MCF 10A (cell line): ENCODE data around the gene SLC18A3. TPM values are rescaled to one million over a fixed set of nuclear protein-coding genes. Genes with fewer than 3 reads are reported as not detected.

Experiments used
- BruUV-seq: library from RNA; stranded (reverse); fragments of 400-500 nt; replicated peaks from 2 replicates; lab custom pipeline; 2021; lab: Mats Ljungman, UMichigan
- CTCF ChIA-PET: fragments of 300-600 bp; sonication (Branson Sonifier 250); formaldehyde crosslinking; extraction: SDS; loops from one replicate; lab custom pipeline; 2021; ENCODE audit warnings: antibody characterized with exemption, inconsistent platforms; lab: Yijun Ruan, JAX
- POLR2A ChIA-PET: fragments of 300-600, 350-650 bp; sonication (Branson Sonifier 250); formaldehyde crosslinking; extraction: SDS; loops from one replicate; lab custom pipeline; 2020; ENCODE audit warnings: antibody characterized with exemption, inconsistent platforms; lab: Yijun Ruan, JAX
- DNase-seq: peaks from one replicate; pipeline ENCODE4 v3.0.0-alpha.2; 2018; ENCODE audit not compliant: unreplicated experiment
- H3K27ac Mint-ChIP-seq: one replicate; pipeline ENCODE4 v1.8.0; 2022; ENCODE audit warnings: mild to moderate bottlenecking, low read depth, mixed read lengths; ENCODE audit not compliant: unreplicated experiment
- H3K27me3 Mint-ChIP-seq: one replicate; pipeline ENCODE4 v1.8.0; 2022; ENCODE audit warnings: mixed read lengths; ENCODE audit not compliant: insufficient read depth, unreplicated experiment
- H3K36me3 Mint-ChIP-seq: one replicate; pipeline ENCODE4 v1.8.0; 2022; ENCODE audit warnings: mild to moderate bottlenecking, moderate library complexity, mixed read lengths; ENCODE audit not compliant: insufficient read depth, unreplicated experiment
- H3K4me1 Mint-ChIP-seq: one replicate; pipeline ENCODE4 v1.8.0; 2022; ENCODE audit warnings: mixed read lengths; ENCODE audit not compliant: insufficient read depth, unreplicated experiment
- H3K4me3 Mint-ChIP-seq: one replicate; pipeline ENCODE4 v1.8.0; 2022; ENCODE audit warnings: mild to moderate bottlenecking, moderate library complexity, mixed read lengths; ENCODE audit not compliant: unreplicated experiment
- H3K9me3 Mint-ChIP-seq: one replicate; pipeline ENCODE4 v1.8.0; 2022; ENCODE audit warnings: mixed read lengths; ENCODE audit not compliant: unreplicated experiment
- intact Hi-C: fragments of 100-400 bp; cut with micrococcal nuclease; formaldehyde crosslinking; loops from 2 replicates; pipeline ENCODE4 v1.14.1; 2022
- total RNA-seq: library from RNA; stranded (reverse); gene quantifications from 2 replicates; pipeline ENCODE4 v1.2.3, GENCODE V29; 2022
- TF ChIP-seq, protein P1 (sequence below): fragments of 200-600 bp; IDR thresholded peaks from one replicate; pipeline ENCODE4 v1.8.0; 2022; ENCODE audit warnings: antibody characterized with exemption, mild to moderate bottlenecking; ENCODE audit not compliant: unreplicated experiment

The SLC18A3 gene
- total RNA-seq, 1 experiment from 2014 or later, result not detected

DNA sequence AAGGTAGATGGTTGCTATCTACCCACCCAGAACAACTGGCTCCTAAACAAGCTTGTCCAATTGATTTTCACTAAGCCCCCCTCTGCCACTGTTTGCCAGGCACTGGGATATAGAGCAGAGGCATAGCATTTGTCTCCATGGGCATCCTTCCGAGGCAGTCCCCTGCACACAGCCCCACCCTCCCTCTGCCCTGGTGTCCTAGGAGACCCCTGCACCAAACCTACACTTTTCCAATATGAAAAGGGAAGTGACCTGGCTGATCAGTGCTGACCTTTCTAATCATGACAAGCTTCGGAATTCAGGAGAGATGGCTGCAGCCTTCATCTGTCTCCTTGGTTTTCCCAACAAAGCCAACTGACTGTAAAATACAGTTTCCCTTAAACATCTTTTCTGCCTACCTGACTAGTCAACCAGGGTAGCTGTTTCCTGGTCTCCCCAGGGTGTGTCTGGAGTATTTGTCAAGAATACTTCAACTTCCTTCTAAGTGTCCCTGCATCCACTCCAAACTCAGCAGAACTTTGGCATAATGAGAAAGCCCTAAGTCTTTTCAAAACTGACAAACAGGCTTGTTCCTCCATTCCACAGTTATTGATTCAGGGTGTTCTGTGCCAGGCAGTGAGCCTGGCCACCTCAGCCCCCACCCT lies 7.6 kb upstream of the SLC18A3 start:
- CTCF ChIA-PET, result interaction anchor here (1.0 to 2.2 kb wide), 2 partner anchors 10 to 195 kb away, joined by 3 to 10 read pairs; no protein-coding TSS in a partner anchor
- Mint-ChIP-seq H3K36me3 (no peaks in the 10 kb centered on the region), H3K4me1 (peaks cover 15% of the 10 kb centered on the region), H3K9me3 (no peaks in the 10 kb centered on the region), H3K27me3 (peaks cover 38% of the 10 kb centered on the region), H3K27ac (no peak overlapping the region), H3K4me3 (no peak overlapping the region)
- TF ChIP-seq, protein P1, sequence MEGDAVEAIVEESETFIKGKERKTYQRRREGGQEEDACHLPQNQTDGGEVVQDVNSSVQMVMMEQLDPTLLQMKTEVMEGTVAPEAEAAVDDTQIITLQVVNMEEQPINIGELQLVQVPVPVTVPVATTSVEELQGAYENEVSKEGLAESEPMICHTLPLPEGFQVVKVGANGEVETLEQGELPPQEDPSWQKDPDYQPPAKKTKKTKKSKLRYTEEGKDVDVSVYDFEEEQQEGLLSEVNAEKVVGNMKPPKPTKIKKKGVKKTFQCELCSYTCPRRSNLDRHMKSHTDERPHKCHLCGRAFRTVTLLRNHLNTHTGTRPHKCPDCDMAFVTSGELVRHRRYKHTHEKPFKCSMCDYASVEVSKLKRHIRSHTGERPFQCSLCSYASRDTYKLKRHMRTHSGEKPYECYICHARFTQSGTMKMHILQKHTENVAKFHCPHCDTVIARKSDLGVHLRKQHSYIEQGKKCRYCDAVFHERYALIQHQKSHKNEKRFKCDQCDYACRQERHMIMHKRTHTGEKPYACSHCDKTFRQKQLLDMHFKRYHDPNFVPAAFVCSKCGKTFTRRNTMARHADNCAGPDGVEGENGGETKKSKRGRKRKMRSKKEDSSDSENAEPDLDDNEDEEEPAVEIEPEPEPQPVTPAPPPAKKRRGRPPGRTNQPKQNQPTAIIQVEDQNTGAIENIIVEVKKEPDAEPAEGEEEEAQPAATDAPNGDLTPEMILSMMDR, result no peak
- intact Hi-C loops, result loop anchor here (10.0 kb wide), 1 partner anchor 162 kb away; the partner anchor contains the start of gene OGDHL
- no TSS peak for BruUV-seq
- POLR2A ChIA-PET, result interaction anchor here (0.7 to 1.0 kb wide), 2 partner anchors 31 to 347 kb away, joined by 3 read pairs; no protein-coding TSS in a partner anchor
- DNase-seq, result no peak

DNA sequence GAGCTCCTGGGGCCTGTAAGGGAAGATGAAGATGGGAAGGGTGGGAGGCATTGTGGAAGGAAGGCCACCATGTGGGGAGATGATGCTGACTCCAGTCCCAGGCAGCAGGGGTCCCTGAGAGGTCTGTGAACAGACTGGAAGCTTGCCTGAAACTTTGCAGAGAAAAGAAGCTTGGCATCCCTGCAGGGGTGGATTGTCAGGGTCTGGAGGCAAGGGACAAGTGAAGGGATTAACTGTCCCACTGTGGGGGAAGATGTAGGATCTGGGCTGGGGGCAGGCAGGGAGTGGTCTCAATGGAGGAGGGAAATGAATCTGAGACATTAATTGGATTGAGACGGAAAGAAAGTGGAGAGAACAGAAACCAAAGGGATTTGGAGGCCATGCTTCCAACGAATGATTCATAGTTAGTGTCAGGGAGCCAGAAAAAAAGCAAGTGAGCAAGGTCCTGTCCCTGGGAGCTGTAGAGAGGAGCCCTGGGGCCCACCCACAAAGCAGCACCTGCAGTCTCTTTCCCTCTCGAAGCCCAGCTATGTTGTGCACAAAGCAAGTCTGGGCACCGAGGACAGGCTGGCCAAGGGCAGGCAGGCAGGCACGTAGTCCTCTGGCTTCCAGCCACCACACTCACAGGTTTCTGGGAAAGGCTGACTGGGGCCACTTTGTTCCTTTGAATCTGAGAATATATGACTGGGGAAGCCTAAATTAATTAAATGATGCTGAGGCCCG lies 4.7 kb upstream of the SLC18A3 start:
- H3K27ac Mint-ChIP-seq, result no peak overlapping the region
- peak; percentile 30 for DNase-seq
- no peaks in the 10 kb centered on the region for H3K9me3 Mint-ChIP-seq
- H3K4me3 Mint-ChIP-seq, result no peak overlapping the region
- intact Hi-C loops, result loop anchor here (10.0 kb wide), 1 partner anchor 159 kb away; the partner anchor contains the start of gene OGDHL
- TF ChIP-seq, protein P1, result no peak
- CTCF ChIA-PET, result interaction anchor here (0.6 to 2.7 kb wide), 3 partner anchors 11 to 1008 kb away, joined by 3 to 29 read pairs (median 3); no protein-coding TSS in a partner anchor
- H3K27me3 Mint-ChIP-seq, result peaks cover 57% of the 10 kb centered on the region
- BruUV-seq, result no TSS peak
- POLR2A ChIA-PET, result interaction anchor here (0.7 to 1.6 kb wide), 2 partner anchors 10 to 415 kb away, joined by 3 read pairs; no protein-coding TSS in a partner anchor
- H3K36me3 Mint-ChIP-seq, result no peaks in the 10 kb centered on the region
- peaks cover 15% of the 10 kb centered on the region for H3K4me1 Mint-ChIP-seq

DNA sequence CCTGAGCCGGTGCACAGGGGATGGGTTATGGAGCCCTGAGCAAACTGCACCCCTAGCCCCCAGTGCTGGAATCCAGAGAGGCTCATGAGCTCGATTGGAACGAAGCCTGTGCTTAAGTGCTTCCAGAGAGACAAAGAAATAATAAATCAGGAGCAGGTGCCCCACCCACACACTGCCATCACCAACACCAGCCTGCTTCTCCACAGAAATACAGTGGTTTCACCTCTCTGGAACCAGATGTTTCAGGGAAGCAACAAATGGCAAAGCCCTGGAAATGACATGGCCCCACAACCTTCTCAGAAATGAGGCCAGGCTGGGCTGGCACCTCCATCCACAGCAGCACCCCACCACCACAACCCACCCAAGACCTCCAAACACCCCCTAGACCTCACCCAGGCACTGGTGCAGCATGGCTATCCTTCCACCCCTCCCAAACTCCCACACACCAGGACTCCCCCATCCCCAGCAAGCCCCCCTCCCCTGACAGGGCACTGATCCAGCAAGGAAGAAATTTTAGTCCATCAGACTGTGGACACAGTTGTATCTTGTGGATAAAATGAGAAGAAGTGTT lies 4.1 kb upstream of the SLC18A3 start:
- H3K27me3 Mint-ChIP-seq, result peaks cover 57% of the 10 kb centered on the region
- H3K9me3 Mint-ChIP-seq, result no peaks in the 10 kb centered on the region
- no peaks in the 10 kb centered on the region for H3K36me3 Mint-ChIP-seq
- ChIA-PET POLR2A (interaction anchor here (0.7 to 1.6 kb wide), 2 partner anchors 11 to 414 kb away, joined by 3 read pairs; no protein-coding TSS in a partner anchor), CTCF (interaction anchor here (0.7 to 2.7 kb wide), 2 partner anchors 12 to 1009 kb away, joined by 3 to 29 read pairs; no protein-coding TSS in a partner anchor)
- H3K4me3 Mint-ChIP-seq, result no peak overlapping the region
- DNase-seq, result no peak
- no peak overlapping the region for H3K27ac Mint-ChIP-seq
- TF ChIP-seq, protein P1, result no peak
- peaks cover 15% of the 10 kb centered on the region for H3K4me1 Mint-ChIP-seq
- intact Hi-C loops, result loop anchor here (10.0 kb wide), 1 partner anchor 159 kb away; the partner anchor contains the start of gene OGDHL
- no TSS peak for BruUV-seq
